IPS-20b (cell line): ENCODE results near the gene SLC34A1.
"Not testable (repeated sequence)": the region's sequence is repeated elsewhere in the genome, so short reads cannot be mapped to it uniquely, and the experiment has no call there.

Experiments
- H3K27ac ChIP-seq: one replicate; pipeline ENCODE4 v1.5.1; 2013; ENCODE audit warnings: low read length
- H3K27me3 ChIP-seq: 2 replicates; pipeline ENCODE4 v1.6.1; 2013; ENCODE audit warnings: mild to moderate bottlenecking, low read length, inconsistent platforms; ENCODE audit not compliant: insufficient read depth
- H3K36me3 ChIP-seq: 2 replicates; pipeline ENCODE4 v1.6.1; 2013; ENCODE audit warnings: low read depth, mild to moderate bottlenecking, inconsistent platforms, low read length, moderate library complexity; ENCODE audit not compliant: insufficient read depth
- H3K4me1 ChIP-seq: 2 replicates; pipeline ENCODE4 v1.6.1; 2013; ENCODE audit warnings: mild to moderate bottlenecking, control low read depth, inconsistent platforms, low read length, moderate library complexity; ENCODE audit not compliant: insufficient read depth
- H3K4me3 ChIP-seq: 2 replicates; pipeline ENCODE4 v1.5.1; 2013; ENCODE audit warnings: mild to moderate bottlenecking, low read length, inconsistent platforms
- H3K9ac ChIP-seq: 2 replicates; pipeline ENCODE4 v1.6.1; 2013; ENCODE audit warnings: low read depth, mild to moderate bottlenecking, inconsistent platforms, low read length, moderate library complexity
- H3K9me3 ChIP-seq: 2 replicates; pipeline ENCODE4 v1.6.1; 2013; ENCODE audit warnings: mild to moderate bottlenecking, low read depth, low read length, inconsistent platforms; ENCODE audit not compliant: insufficient read depth

SLC34A1 gene

GRCh38 chr5:177371120-177372033, 12.9 kb upstream of the SLC34A1 start:
- peak overlapping the region; percentile 81 for H3K9ac ChIP-seq
- peaks cover 12% of the 10 kb centered on the region; the same call in 1 of the 2 replicates for H3K4me1 ChIP-seq
- H3K9me3 ChIP-seq = no peaks in the 10 kb centered on the region
- H3K27ac ChIP-seq = no peak overlapping the region
- H3K4me3 ChIP-seq = peak overlapping the region; percentile 74
- no peaks in the 10 kb centered on the region for H3K36me3 ChIP-seq
- peaks cover 17% of the 10 kb centered on the region for H3K27me3 ChIP-seq

DNA sequence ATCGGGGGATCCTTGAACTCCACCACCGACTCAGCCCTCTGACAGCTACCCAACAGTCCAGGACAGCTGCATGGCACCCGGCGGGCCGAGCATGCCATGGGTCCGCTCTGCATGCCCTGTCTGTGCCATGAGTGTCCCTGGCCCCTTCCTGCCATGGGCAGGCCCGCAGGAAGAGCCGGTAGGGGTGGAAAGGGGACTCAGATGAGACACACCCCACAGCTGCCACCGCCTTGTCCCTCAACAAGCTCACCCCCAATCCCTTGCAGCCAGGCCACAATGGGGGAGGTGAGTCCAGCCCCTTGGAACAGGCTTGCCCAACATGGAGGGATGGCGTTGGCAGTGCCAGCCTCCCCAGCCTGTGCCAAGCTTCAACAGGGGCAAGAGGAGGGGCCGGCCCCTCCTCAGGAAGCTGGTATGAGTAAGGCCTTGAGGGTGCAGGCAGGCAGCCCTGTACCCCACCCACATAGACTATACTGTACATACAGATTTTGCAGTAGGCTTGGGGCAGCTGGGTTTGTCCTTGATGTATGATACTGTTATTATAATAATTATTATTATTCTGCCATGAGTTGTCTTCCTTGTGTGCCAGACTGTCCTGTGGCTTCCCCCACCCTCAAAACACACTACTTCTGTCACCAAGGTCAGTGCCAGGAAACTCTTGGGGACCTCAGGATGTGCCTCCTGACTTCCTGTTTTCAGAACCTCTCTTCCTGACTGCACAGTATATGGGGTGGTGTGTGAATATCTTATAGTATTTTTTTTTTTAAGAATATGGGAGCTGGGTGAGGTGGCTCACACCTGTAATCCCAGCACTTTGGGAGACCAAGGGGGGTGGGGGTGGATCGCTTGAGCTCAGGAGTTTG, 12.0 kb upstream of the SLC34A1 start:
- no peaks in the 10 kb centered on the region for H3K36me3 ChIP-seq
- peaks cover 11% of the 10 kb centered on the region; the same call in 1 of the 2 replicates for H3K4me1 ChIP-seq
- H3K9me3 ChIP-seq = no peaks in the 10 kb centered on the region
- H3K27me3 ChIP-seq = peaks cover 17% of the 10 kb centered on the region
- H3K4me3 ChIP-seq = no peak overlapping the region
- H3K9ac ChIP-seq = no peak overlapping the region
- H3K27ac ChIP-seq = no peak overlapping the region

DNA sequence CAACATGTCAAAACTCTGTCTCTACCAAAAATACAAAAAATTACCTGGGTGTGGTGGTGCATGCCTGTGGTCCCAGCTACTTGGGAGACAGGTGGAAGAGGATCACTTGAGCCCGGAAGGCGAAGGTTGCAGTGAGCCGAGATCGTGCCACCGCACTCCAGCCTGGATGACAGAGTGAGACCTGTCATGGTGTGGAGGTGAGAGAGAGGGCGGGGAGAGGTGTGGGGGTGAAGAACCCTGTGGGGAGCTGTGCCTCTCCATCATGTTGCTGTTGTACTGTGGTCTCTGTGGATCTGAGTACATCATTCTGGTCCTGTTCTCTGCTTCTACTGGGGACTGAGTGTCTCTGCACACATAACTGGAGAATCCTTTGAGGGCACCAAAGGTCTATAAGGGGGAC, 11.3 kb upstream of the SLC34A1 start:
- Histone ChIP-seq H3K9ac (no peak overlapping the region), H3K27ac (no peak overlapping the region), H3K4me3 (no peak overlapping the region)

GRCh38 chr5:177373806-177374205, 10.4 kb upstream of the SLC34A1 start:
- H3K4me3 ChIP-seq = no peak overlapping the region; the same call in 1 of the 2 replicates
- no peaks in the 10 kb centered on the region for H3K36me3 ChIP-seq
- H3K27ac ChIP-seq = no peak overlapping the region
- peaks cover 2% of the 10 kb centered on the region; the same call in 1 of the 2 replicates for H3K27me3 ChIP-seq
- peaks cover 11% of the 10 kb centered on the region; the same call in 1 of the 2 replicates for H3K4me1 ChIP-seq
- no peaks in the 10 kb centered on the region for H3K9me3 ChIP-seq
- H3K9ac ChIP-seq = no peak overlapping the region

More for the DNA sequence above, 11.3 kb upstream of the SLC34A1 start:
- Histone ChIP-seq H3K36me3 (no peaks in the 10 kb centered on the region), H3K4me1 (peaks cover 11% of the 10 kb centered on the region; the same call in 1 of the 2 replicates), H3K9me3 (no peaks in the 10 kb centered on the region), H3K27me3 (peaks cover 11% of the 10 kb centered on the region)

DNA sequence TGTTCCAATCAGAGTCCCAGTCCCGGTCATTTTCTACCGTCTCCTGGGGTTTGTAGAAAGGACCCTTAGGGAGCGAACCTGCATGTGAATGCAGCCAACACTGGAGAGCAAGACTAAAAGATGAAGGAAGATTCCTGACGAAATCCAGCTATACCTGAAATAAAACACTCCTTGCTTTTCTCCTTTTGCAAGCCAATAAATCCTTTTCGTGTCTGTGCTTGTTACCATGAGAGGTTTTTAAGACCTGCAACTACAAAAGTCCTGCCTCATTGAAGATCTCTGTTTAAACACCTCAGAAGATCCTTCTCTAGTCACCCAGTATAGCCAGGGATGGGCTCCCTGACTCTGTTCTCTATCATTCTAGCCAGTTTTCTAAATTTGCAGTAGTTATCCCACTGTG, 10.0 kb upstream of the SLC34A1 start:
- H3K9ac ChIP-seq = no peak overlapping the region
- no peaks in the 10 kb centered on the region for H3K27me3 ChIP-seq
- H3K4me3 ChIP-seq = no peak overlapping the region; the same call in 1 of the 2 replicates
- no peaks in the 10 kb centered on the region for H3K9me3 ChIP-seq
- H3K4me1 ChIP-seq = peaks cover 11% of the 10 kb centered on the region; the same call in 1 of the 2 replicates
- H3K27ac ChIP-seq = no peak overlapping the region
- H3K36me3 ChIP-seq = no peaks in the 10 kb centered on the region

DNA sequence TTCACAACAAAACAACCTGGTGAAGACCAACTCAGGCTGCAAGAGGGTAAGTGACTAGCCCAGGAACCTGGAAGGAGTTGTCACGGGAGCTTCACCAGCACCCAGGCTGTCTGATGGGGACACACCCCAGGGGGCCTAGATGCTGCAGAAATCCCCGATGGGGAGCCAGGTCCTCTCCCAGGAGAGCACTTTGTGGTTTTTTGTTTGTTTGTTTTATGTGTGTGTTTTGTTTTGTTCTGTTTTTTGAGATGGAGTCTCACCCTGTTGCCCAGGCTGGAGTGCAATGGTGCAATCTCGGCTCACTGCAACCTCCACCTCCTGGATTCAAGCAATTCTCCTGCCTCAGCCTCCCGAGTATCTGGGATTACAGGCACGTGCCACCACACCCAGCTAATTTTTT, 8.7 kb upstream of the SLC34A1 start:
- not testable (repeated sequence) for H3K4me1 ChIP-seq, H3K4me3 ChIP-seq, H3K9me3 ChIP-seq, H3K36me3 ChIP-seq, H3K9ac ChIP-seq, H3K27me3 ChIP-seq, H3K27ac ChIP-seq

DNA sequence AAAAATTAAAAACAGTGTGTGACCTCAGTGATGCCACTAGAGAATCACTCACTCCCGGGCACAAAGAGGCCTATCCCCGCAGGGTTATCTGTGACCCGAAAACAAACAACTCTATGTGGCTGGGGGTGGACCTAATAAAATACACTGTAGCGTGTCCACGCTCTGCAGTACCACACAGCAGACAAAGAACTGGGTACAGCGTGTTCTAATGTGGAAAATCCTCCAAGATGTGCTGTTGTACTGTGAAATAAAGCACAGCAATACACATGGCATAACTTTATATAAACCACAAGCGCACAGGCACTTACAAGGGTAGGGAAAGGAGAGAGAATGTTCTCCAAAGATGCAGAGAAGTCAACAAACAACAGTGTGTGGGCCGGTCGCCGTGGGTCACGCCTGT, 8.1 kb upstream of the SLC34A1 start:
- no peak overlapping the region for H3K9ac ChIP-seq
- no peak overlapping the region for H3K27ac ChIP-seq
- H3K27me3 ChIP-seq = no peaks in the 10 kb centered on the region

DNA sequence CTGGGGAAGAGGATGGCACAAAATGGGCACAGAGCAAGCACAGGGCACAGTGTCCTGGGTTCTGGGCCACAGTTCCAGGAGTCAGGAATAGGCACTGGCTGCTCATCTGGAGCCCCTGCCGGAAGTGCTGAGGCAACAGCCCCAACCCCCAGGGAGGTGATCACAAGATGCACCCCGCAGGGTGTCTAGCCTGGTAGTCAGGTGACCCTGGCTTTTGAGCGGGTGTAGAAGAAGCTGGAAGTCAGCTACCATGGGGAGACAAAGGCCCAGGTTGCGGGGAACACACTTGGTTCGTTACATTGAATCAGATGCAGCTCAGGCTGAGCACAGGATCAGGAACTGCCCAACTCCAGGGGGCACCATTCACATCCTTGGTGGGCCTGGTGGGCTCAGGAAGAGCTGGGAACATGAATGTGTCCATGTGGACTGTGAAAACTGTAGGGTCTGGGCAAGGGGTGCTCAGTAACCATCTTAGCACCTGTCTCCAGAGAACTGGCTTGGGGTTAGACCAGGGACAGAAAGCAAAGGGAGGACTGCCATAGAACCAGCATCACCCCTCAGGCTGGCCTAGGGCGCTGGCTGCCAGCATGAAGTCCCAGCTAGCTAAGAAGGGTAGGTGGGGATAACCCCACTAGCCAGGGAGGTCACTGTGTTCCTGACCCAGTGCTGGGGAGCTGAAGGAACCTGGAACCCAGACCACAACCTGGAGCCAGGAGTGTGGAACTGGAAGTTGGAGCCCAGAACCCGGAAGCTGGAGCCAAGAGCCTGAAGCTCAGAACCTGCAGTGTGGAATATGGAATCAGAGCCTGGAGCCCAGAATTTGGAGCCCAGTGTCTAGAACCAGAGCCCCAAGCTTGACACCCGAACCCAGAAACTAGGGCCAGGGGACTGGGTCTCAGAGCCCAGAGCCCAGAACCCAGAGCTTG, 6.1 kb upstream of the SLC34A1 start:
- no peaks in the 10 kb centered on the region; the same call in 1 of the 2 replicates for H3K27me3 ChIP-seq
- H3K36me3 ChIP-seq = no peaks in the 10 kb centered on the region
- peaks cover 8% of the 10 kb centered on the region; the same call in 1 of the 2 replicates for H3K4me1 ChIP-seq
- H3K4me3 ChIP-seq = no peak overlapping the region
- H3K9me3 ChIP-seq = no peaks in the 10 kb centered on the region
- H3K27ac ChIP-seq = no peak overlapping the region
- 0 out of 2 replicates have a peak overlapping the region, but pooled peaks have one; percentile 27 for H3K9ac ChIP-seq

More for the DNA sequence above, 8.1 kb upstream of the SLC34A1 start:
- peaks cover 8% of the 10 kb centered on the region; the same call in 1 of the 2 replicates for H3K4me1 ChIP-seq
- no peaks in the 10 kb centered on the region for H3K36me3 ChIP-seq
- no peaks in the 10 kb centered on the region for H3K9me3 ChIP-seq
- no peak overlapping the region for H3K4me3 ChIP-seq

DNA sequence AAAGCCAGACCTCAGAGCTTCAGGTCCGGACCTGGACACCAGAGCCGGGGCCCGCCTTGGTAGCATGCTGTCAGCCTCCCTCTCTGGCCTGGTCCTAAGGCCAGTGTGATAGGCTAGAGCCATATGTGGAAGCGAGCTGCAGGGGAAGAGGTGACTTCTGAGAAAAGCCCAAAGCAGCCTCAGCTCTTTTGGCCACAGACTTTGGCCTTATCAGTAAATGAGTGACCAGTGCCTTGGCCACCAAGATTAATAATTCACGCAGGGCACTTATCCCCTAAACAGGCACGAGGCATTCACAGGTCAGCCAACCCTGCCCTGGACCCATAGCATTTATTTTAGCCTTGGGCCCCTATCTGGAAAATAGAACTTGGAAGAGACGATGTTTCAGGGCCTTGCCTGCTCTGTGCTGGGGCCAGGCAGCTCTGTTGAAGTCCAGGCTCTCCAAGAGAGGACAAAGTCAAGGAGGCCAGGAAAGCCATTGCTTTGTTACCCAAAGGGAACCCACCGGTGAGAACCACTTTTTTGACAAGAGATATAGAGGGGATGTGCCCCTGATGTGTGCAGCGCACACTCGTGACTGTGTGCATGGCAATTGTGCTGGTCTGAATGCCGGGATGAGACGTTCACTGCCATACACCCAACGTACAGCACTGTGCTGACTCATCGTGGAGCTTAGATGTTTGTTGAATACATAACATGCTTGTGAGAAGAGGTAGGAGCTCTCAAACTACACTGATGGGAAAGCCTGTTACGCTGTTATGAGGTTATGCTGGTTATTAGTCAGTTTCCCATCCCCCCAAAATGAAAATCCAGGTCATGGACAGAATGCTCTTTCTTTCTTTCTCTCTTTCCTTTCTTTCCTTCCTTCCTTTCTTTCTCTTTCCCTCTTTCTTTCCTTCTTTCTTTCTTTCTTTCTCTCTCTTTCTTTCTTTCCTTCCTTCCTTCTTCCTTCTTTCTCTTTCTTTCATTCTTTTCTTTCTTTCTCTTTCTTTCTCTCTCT, 5.0 kb upstream of the SLC34A1 start:
- Histone ChIP-seq H3K9ac (no peak overlapping the region), H3K27ac (no peak overlapping the region), H3K9me3 (no peaks in the 10 kb centered on the region), H3K27me3 (no peaks in the 10 kb centered on the region; the same call in 1 of the 2 replicates), H3K4me3 (no peak overlapping the region), H3K4me1 (peaks cover 3% of the 10 kb centered on the region; the same call in 1 of the 2 replicates), H3K36me3 (no peaks in the 10 kb centered on the region)

DNA sequence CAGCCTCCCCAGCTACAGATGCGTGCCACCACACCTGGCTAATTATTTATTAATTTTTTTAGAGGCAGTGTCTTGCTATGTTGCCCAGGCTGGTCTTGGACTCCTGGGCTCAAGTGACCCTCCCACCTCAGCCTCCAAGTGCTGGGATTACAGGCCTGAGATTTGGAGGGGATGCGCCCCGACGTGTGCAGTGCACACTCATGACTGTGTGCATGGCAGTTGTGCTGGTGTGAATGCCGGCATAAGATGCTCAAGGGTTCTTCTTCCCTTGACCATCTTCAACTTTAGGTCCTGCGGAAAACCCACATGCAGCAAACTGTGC, 3.5 kb upstream of the SLC34A1 start:
- no peak overlapping the region for H3K4me3 ChIP-seq
- H3K27me3 ChIP-seq = no peaks in the 10 kb centered on the region; the same call in 1 of the 2 replicates
- H3K9me3 ChIP-seq = no peaks in the 10 kb centered on the region
- H3K9ac ChIP-seq = no peak overlapping the region
- H3K27ac ChIP-seq = no peak overlapping the region
- no peaks in the 10 kb centered on the region for H3K4me1 ChIP-seq
- no peaks in the 10 kb centered on the region for H3K36me3 ChIP-seq
